ENCODE measurements around the gene IFI16.

DNA sequence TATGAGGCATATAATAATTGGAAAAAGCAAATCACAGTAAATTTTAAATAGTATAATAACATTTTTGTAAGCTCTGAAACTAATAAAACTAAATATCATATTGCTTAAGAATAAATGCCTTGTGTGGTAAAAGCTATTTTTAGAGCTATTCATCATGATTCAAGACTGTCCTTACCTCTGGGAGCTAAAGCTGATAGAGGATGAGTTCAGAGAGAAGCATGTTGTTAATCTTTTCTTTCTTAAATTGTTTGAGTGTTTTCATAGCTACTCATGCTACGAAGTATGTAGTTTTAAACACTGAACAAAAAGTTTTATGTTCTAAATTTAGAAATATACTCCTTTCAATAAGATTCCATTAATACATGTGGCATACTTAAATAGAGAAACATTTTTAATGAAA is 30.5 kb downstream of the IFI16 start:
- no peak for TF ChIP-seq ZNF180 (CRISPR knock-in tag; IDR thresholded peaks at IDR 0.05; ENCODE audit: borderline replicate concordance, low read depth)
- TF ChIP-seq MBD4 (IDR thresholded peaks at IDR 0.05; ENCODE audit: borderline replicate concordance, low read length): no peak
- no peak for TF ChIP-seq ZNF878 (CRISPR knock-in tag; IDR thresholded peaks at IDR 0.05)

Data from HepG2 (cell line).